Measurements from ENCODE around the gene RAB6B.

Gene RAB6B

DNA sequence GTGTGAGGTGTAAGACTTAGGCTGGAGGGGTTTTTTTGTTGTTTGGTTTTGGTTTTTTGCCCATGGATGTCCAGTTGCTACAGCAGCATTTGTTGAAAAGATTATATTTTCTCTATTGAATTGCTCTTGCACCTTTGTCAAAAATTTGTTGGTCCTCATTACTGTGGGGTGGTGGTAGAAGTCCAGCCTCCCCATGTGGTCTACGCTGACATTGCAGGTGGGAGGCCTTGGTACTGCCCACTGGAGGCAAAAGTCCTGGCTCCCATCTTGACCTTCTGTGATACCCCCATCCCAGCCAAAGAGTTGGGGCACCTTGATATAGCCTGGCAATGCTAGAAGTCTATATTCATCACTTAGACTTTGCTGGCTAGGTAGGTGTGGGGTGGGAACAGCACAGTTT lies 5.4 kb upstream of the RAB6B start:
- DNase-seq (ENCODE audit: low read depth in 1 of 2, low spot score in 1 of 2) = no peak
- Histone ChIP-seq H3K4me3 (replicated peaks; ENCODE audit: insufficient read depth, low read length) (no peak overlapping the region), H3K27ac (replicated peaks) (no peak overlapping the region), H3K27me3 (ENCODE audit: insufficient read depth, poor library complexity, severe bottlenecking) (peaks cover 6% of the 10 kb centered on the region)
- TF ChIP-seq GABPA (IDR thresholded peaks at IDR 0.05; ENCODE audit: low read depth) = no peak
- TF ChIP-seq SPI1 (IDR thresholded peaks at IDR 0.05; ENCODE audit: borderline replicate concordance, low read depth) = no peak
- no peak for TF ChIP-seq REST (IDR thresholded peaks at IDR 0.05; ENCODE audit: insufficient replicate concordance, low read depth)
- no peak for TF ChIP-seq POLR2AphosphoS5 (IDR thresholded peaks at IDR 0.05; ENCODE audit: low read depth)
- TF ChIP-seq, protein P1, sequence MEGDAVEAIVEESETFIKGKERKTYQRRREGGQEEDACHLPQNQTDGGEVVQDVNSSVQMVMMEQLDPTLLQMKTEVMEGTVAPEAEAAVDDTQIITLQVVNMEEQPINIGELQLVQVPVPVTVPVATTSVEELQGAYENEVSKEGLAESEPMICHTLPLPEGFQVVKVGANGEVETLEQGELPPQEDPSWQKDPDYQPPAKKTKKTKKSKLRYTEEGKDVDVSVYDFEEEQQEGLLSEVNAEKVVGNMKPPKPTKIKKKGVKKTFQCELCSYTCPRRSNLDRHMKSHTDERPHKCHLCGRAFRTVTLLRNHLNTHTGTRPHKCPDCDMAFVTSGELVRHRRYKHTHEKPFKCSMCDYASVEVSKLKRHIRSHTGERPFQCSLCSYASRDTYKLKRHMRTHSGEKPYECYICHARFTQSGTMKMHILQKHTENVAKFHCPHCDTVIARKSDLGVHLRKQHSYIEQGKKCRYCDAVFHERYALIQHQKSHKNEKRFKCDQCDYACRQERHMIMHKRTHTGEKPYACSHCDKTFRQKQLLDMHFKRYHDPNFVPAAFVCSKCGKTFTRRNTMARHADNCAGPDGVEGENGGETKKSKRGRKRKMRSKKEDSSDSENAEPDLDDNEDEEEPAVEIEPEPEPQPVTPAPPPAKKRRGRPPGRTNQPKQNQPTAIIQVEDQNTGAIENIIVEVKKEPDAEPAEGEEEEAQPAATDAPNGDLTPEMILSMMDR (IDR thresholded peaks at IDR 0.05; ENCODE audit: insufficient read depth, low read length) = no peak

DNA sequence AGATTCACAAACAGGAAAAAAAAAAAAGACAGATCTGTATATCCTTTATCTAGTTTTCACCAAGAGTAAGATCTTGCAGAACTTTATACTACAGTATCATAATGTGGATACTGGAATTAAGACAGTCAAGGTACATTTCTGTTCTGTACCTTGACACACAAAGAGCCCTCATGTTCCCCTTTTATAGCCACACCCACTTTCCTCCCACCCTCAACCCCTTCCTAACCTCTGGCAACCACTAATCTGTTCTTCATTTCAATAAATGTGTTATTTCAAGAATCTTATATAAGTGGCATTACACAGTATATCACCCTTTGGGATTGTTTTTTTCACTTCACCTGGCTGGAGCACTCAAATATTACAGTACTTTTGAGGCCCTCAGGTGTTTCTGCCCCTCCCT lies 3.6 kb upstream of the RAB6B start:
- H3K4me3 ChIP-seq (replicated peaks; ENCODE audit: insufficient read depth, low read length) = no peak overlapping the region
- TF ChIP-seq REST (IDR thresholded peaks at IDR 0.05; ENCODE audit: insufficient replicate concordance, low read depth) (no peak), POLR2AphosphoS5 (IDR thresholded peaks at IDR 0.05; ENCODE audit: low read depth) (no peak), SPI1 (IDR thresholded peaks at IDR 0.05; ENCODE audit: borderline replicate concordance, low read depth) (no peak), GABPA (IDR thresholded peaks at IDR 0.05; ENCODE audit: low read depth) (no peak)
- TF ChIP-seq, protein P1 (IDR thresholded peaks at IDR 0.05; ENCODE audit: insufficient read depth, low read length) = no peak
- H3K27me3 ChIP-seq (ENCODE audit: insufficient read depth, poor library complexity, severe bottlenecking) = peaks cover 6% of the 10 kb centered on the region
- DNase-seq (ENCODE audit: low read depth in 1 of 2, low spot score in 1 of 2) = peak in 1 of 2 experiments; percentile 28
- no peak overlapping the region for H3K27ac ChIP-seq (replicated peaks)

GRCh38 chr3:133897547-133897946 lies 1.9 kb upstream of the RAB6B start:
- H3K4me3 ChIP-seq (replicated peaks; ENCODE audit: insufficient read depth, low read length) = no peak overlapping the region
- H3K27ac ChIP-seq (replicated peaks) = no peak overlapping the region
- TF ChIP-seq, protein P1 (IDR thresholded peaks at IDR 0.05; ENCODE audit: insufficient read depth, low read length) = no peak
- TF ChIP-seq POLR2AphosphoS5 (IDR thresholded peaks at IDR 0.05; ENCODE audit: low read depth) (no peak), SPI1 (IDR thresholded peaks at IDR 0.05; ENCODE audit: borderline replicate concordance, low read depth) (no peak), REST (IDR thresholded peaks at IDR 0.05; ENCODE audit: insufficient replicate concordance, low read depth) (no peak), GABPA (IDR thresholded peaks at IDR 0.05; ENCODE audit: low read depth) (no peak)
- peaks cover 6% of the 10 kb centered on the region for H3K27me3 ChIP-seq (ENCODE audit: insufficient read depth, poor library complexity, severe bottlenecking)
- DNase-seq (ENCODE audit: low read depth in 1 of 2, low spot score in 1 of 2) = no peak

Measured in HL-60 (cell line).